Epithelial cell of prostate (primary cell): ENCODE results near the gene RAB30.
A peak's percentile ranks its signal among the peaks of the same experiment; 100 is the strongest.
"Not testable (repeated sequence)": the region's sequence is repeated elsewhere in the genome, so short reads cannot be mapped to it uniquely, and the experiment has no call there.

Experiments
- DNase-seq: peaks from one replicate; pipeline ENCODE4 v3.0.0-alpha.2; 2011; ENCODE audit warnings: low read depth, low spot score
- H3K27ac ChIP-seq: fragments of 450-650 bp; 2 replicates; pipeline ENCODE4 v1.5.1; 2017; ENCODE audit warnings: mild to moderate bottlenecking

The RAB30 gene

DNA sequence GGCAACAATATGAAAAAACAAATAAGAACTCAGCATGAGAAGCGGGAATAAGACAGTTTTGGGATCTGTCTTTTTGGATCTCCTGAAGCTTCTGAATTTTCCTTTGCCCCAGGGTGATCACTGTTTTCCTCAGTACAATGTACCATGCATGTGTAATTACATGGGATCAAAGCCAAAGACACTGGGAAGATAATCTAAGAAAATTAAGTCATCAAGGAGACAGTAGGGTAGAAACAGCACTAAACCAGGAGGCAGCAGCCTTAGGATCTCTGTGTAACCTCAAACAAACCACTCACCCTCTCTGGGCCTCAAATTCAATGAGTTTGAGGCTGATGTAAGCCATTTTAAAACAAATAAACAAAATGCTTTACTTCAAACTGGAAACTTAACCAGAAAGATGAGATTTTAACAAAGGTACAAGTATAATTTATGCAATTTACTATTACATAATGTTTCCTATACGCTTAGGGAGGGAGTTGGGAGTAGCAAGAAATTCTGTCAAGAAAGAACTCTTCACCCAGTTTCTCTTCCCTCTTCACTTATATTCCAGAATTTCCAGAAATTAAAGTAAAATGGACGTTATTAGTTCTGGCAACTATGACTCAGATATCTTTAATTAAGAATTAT, 77.0 kb downstream of the RAB30 start:
- H3K27ac ChIP-seq = no peak overlapping the region
- DNase-seq = no peak

DNA sequence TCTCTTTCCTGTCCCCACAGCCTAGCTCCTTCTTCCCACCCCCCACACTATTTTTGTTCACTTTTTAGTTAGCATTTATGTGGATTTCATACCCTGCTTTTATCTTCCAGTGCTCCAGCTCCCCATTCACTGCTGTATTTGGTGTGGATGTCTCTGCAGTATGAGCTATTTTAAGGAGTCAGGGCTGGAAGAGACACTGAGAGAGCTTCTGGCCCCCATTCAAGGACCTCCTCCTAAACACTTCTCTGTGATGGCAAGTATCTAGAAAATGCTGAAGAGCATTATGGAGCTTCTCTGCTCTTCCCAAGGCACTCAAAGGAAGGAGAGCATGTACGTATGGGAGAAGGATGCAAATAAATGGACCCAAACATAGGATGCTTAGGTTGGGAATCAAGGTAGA, 79.5 kb downstream of the RAB30 start:
- no peak for DNase-seq

DNA sequence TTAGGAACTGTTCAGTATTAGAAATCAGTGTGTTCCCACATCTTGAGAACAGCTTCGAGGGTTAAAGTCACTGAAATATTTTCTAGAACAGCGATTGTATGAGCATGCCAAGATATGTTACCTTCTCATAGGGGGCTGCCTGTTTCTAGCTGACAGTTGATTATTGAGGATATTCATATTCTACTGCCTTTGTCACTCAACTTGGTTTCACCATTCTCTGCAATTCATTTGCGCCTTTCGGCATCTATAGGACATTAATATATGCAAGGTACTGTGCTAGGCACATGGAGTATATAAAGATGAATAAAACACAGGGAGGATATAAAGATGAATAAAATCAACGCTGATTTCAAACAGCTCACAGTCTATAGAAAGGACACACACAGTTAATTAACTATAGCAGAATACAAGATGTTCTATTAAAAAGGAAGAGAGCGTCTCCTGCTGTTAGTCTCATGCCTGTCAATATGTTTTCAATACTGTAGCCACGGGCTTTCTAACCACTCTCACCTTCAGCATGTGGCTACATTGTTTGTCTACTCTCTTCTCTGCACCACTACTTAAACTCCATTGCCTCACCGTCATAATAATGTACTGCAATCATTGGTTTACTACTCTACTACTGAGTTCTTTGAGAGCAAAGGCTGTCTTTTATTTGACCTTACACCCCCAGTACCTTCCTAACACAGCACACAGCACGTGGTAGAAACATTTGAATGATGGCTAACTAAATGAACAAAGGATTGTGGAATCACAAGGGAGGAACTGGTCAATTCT, 81.9 kb downstream of the RAB30 start:
- no peak overlapping the region for H3K27ac ChIP-seq
- DNase-seq = no peak

More for the DNA sequence above, 79.5 kb downstream of the RAB30 start:
- H3K27ac ChIP-seq = no peak overlapping the region

DNA sequence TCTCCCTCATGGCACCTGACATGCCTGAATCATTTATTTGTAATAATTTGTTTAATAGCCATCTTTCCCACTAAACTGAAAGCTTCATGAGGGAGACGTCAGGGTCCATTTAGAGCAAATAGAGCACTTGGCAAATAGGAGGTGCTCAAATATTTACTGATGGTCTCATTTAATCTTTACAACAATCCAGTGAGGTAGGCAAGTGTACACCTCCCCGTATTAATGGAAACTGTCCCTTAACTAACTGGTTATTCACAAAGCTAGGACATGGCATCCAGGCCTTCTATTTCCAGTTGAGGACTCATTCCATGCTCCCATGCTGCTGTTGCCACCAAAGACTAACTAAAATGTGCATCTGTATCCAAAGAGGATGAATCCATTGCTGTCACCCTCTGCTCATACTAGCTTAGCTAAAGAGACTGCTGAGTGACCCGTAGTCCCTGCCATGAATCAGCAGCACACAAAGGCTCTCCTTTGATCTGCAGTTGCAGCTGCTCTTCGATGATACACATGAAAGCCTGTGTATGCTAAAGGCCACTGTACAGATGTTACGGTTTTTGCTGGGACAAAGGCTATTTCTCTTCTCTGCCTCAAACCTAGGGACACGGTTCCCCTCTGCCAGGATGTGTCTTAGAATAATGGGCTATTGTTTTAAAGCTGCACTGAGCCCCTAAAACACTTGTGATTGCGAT, 82.6 kb downstream of the RAB30 start:
- DNase-seq = no peak
- H3K27ac ChIP-seq = no peak overlapping the region

DNA sequence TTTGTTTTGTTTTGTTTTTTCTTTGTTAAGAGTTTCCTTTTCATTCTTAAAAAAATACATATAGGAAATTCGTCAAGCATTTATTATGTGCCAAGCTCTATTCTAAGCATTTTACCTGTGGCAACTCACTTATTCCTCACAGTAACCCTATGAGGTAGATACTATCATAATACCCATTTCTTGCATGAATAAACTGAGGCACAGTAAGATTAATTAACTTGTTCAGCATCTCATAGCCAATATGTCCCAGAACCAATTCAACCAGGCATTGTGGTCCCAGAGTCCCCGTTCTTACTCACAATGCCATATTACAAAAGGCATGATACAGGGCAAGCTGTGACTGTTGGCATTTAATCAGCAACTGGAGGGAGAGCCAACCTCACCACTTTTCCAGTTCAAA, 83.7 kb downstream of the RAB30 start:
- H3K27ac ChIP-seq = no peak overlapping the region
- DNase-seq = no peak

DNA sequence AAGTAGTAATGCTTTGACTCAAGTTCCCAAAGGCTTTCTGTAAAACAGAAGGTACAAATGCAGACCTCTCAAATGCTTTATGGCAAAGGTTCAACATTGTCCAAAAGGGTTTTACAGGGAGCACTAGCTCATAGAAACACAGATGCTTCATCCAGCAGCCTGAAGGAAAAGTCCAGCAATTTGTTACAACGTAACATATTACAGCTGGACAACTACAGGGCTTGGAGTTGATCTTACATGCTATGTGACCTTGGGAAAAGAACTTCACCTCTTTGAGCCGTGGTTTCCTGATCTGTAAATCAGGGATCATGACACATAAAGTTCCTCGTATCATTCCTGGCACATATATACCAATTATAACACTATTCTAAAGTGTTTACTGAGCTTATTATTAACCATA, 85.3 kb downstream of the RAB30 start:
- no peak overlapping the region for H3K27ac ChIP-seq
- no peak for DNase-seq

DNA sequence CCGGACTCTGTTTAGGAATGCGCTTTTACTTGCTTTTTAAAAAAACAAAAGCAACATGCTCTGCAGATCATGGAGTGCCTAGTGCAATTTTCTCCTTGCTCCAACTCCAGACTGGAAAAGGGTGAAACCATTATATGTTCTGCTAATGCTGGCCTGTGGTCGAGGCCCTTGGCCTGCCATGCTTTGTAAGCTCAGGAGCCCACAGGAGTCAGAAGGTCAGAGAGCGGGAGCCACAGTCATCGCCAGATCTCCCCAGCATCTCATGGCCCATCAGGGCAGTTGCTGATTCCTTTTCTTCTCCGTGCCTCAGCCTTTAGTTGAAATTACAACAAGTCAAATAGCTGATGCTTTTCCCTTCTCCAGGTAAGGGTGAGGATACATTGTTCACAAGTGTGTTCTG, 89.8 kb downstream of the RAB30 start:
- DNase-seq = no peak
- H3K27ac ChIP-seq = no peak overlapping the region

GRCh38 chr11:82980947-82981346, 90.8 kb downstream of the RAB30 start:
- H3K27ac ChIP-seq = peak overlapping the region; percentile 71
- DNase-seq = no peak

GRCh38 chr11:82980292-82980691, 91.4 kb downstream of the RAB30 start:
- peak overlapping the region; percentile 71 for H3K27ac ChIP-seq
- DNase-seq = peak; percentile 62

- no peak for DNase-seq
- H3K27ac ChIP-seq = peak overlapping the region; percentile 71
Observed at GRCh38 chr11:82979824-82980223, 91.9 kb downstream of the RAB30 start.

GRCh38 chr11:82978422-82979099, 93.1 kb downstream of the RAB30 start:
- peak; percentile 72 for DNase-seq

DNA sequence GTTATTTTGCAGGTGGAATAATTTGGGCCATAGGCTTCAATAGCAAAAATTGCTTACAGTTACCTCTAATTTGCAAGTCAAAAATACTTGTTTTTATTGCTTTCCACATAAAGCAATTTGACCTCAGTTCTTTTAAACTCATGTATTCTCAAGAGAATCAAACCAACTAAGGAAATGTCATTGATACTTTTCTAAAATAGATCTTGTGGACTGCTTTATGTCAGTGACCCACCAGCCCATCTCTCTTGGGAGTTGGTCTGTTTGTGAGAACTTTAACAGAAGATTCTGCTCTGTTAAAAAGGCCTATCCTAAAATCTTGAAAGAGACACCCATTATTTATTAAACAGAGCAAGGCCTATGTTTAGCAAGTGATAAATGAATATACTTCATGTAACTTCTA, 94.9 kb downstream of the RAB30 start:
- DNase-seq = no peak

More at GRCh38 chr11:82978422-82979099, 93.1 kb downstream of the RAB30 start:
- peak overlapping the region; percentile 71 for H3K27ac ChIP-seq

GRCh38 chr11:82975882-82976281, 95.8 kb downstream of the RAB30 start:
- H3K27ac ChIP-seq = no peak overlapping the region
- DNase-seq = no peak

More for the DNA sequence above, 94.9 kb downstream of the RAB30 start:
- H3K27ac ChIP-seq = no peak overlapping the region

DNA sequence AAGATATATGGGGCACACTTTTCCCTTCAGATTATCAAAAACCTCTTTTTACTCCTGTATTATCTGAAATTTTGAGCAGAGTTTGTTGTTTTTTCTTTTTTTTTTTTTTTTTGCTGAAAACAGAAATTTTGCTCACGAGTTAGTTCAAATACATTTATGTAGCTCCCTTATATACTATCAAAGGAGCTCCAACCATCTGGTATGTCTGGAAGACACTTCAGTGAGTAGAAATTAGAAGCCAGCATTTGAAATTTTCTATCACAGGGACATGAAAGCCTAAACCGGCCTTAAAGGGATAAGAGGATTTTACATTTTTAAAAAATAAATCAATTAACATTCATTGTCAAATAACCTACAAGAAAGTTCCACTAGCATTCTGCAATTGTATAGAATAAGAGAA, 96.8 kb downstream of the RAB30 start:
- no peak overlapping the region for H3K27ac ChIP-seq
- DNase-seq = no peak

- no peak for DNase-seq
- no peak overlapping the region for H3K27ac ChIP-seq
Observed at GRCh38 chr11:82974135-82974534, 97.6 kb downstream of the RAB30 start.

DNA sequence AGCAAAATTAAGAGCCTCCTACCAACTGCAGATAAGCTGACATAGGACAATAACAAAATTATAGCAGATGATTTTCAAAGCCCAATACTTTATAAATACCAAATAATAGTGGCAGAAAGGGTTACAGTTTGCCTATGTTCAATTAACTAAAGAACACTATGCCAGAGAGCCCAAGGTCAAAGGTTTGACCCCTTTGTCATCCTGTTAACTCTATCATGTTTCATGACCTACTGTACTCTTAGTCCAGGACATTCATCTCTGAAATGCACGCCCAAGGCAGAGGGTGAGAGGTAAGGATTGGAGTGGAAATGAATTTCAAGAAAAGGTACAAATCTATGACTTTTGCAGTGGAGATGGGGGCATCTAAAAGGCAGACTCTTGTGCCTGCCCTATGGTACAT, 99.6 kb downstream of the RAB30 start:
- H3K27ac ChIP-seq = no peak overlapping the region
- DNase-seq = no peak

DNA sequence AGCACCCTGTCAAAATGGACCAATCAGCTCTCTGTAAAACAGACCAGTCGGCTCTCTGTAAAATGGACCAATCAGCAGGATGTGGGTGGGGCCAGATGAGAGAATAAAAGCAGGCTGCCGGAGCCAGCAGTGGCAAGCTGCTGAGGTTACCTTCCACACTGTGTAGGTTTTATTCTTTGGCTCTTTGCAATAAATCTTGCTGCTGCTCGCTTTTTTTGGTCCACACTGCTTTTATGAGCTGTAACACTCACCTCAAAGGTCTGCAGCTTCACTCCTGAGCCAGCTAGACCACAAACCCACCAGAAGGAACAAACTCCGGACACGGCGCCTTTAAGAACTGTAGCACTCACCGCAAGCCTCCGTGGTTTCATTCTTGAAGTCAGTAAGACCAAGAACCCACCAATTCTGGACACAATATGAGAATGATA, 100.2 kb downstream of the RAB30 start:
- H3K27ac ChIP-seq, DNase-seq: not testable (repeated sequence)

DNA sequence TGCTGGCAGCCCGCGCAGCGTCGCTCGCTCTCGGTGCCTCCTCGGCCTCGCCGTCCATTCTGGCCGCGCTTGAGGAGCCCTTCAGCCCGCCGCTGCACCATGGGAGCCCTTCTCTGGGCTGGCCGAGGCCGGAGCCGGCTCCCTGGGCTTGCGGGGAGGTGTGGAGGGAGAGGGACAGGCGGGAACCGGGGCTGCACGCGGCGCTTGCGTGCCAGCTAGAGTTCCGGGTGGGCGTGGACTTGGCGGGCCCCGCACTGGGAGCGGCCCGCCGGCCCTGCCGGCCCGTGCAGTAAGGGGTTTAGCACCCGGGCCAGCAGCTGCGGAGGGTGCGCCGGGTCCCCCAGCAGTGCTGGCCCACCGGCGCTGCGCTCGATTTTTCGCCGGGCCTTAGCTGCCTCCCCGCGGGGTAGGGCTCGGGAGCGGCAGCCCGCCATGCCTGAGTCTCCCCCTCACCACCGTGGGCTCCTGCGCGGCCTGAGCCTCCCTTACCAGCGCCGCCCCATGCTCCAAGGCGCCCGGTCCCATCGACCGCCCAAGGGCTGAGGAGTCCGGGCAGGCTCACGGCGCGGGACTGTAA, 101.1 kb downstream of the RAB30 start:
- DNase-seq, H3K27ac ChIP-seq: not testable (repeated sequence)

DNA sequence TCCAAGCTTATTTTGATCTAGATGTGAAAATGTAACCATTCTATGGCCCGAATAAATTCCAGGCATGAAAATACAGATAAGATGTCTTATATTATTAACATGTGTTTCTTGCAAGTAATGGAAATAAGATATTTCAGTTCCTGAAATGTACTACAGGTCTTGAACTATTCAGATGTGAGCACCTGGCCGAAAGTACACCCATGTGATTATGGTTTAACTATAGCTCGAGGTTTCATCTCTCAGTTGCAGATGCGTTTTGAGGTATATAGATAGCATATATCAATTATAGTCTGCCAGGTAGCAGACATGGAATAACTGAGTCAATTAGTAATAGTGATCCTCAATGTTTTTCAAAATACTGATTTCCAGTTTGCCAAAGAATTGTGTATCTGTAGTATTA, 101.9 kb downstream of the RAB30 start:
- no peak for DNase-seq

GRCh38 chr11:82967381-82967780, 104.3 kb downstream of the RAB30 start:
- DNase-seq = no peak
- H3K27ac ChIP-seq = no peak overlapping the region

More for the DNA sequence above, 101.9 kb downstream of the RAB30 start:
- no peak overlapping the region for H3K27ac ChIP-seq
